GM19193 (cell line): ENCODE results near the gene GNAT3.

ENCODE experiments used
- POLR2A ChIP-seq: IDR thresholded peaks from 4 replicates; pipeline ENCODE4 v1.6.1; 2011; ENCODE audit not compliant: insufficient read depth, insufficient read length; ENCODE audit errors: extremely low read depth

Gene GNAT3

DNA sequence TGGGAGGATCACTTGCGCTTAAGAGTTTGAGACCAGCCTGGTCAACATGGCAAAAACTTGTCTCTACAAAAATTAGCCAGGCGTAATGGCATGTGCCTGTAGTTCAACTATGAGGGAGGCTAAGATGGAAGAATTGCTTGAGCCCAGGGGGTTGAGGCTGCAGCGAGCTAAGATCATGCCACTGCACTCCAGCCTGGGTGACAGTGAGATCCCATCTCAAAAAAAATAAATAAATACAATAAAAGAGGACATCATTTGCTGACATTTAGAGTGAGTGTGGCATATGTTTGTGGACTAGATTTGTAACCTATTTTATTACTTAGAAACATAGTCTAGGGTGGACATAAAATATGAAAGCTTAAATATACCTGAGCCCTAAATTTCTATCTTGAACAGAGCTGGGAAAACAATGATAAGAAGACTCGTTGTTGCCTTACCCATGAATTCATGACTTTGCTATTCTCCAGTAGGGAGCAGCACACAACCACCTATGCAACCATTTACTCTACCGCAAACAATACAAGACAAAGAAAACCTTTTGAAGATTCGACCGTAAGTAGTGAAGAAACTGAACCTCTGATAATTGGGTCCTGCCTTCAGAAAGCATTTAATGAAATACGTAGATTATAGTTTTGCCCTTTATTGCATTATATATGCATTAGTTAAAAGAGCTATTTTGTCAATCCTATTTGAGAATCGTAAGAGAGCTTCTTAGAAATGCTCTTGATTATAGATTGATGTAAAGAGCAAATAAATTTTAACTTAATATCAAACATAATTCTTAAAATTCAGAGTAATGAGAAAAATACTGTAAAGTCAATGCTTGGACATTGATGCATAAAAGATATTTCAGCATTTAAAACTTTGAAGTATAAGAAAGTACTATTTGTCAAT, 83.5 kb downstream of the GNAT3 start:
- TF ChIP-seq POLR2A: no peak

DNA sequence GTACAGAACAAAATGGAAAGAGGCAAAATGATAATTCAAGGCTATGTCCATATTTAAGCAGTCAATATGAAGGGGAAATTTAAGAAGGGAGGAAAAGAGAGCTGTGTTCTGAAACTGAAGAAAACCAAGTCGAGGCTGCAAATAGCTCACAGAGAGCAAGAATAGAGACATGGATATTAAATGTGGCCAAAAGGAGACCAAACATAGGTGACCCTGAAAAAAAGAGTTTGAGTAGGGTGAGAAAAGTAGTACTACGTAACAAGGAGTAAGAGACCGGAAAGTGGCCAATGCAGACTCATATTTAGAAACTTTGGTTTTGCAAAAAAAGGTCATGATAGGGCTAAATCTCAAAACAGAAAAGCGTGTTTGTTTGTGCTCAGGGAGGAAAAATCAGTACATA, 84.6 kb downstream of the GNAT3 start:
- no peak for TF ChIP-seq POLR2A

DNA sequence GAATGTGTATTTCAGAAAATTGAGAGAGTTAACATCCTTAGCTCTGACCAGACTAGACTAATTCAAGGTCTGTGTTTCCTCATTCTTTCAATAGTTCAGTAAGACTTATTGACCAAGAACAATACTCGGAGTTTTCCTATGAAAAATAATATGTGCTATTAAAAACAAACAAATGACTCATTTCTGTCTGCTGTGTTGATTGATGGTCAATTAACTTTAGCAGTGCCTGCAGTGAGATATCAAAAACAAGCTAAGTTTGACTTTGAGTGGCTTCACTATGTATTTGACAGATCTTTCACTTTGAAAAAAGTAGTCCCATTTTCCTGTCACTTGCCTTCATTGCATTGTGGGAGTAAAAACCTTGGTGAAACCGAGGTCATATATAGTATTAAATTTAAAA, 91.0 kb downstream of the GNAT3 start:
- TF ChIP-seq POLR2A: no peak

DNA sequence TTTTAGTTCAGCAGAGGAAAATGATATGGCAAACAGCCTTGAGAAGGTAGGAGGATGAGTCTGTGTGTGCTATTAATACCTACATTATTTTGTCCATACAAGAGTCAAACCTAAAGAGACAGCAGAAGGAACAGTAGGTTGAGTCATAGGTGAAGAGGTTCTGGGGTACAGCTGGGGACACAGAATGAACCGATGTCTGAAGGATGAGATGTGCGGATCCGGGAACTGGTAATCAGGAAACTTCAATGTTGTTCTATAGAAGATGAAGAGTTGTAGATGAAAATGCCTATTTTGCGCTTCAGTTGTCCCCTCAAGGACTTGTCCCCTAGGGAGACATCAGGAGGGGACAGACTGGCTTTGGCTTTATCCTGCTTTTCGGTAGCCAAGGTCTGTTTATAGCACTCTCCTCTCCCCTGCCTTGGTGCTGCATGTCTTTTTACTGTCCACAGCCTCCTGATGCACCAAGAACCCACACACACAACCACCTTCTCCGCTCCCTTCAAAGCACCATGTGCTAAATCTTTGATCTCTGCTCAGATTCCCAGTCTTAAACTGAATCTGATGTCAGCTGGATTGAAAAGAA, 94.6 kb downstream of the GNAT3 start:
- TF ChIP-seq POLR2A: no peak

DNA sequence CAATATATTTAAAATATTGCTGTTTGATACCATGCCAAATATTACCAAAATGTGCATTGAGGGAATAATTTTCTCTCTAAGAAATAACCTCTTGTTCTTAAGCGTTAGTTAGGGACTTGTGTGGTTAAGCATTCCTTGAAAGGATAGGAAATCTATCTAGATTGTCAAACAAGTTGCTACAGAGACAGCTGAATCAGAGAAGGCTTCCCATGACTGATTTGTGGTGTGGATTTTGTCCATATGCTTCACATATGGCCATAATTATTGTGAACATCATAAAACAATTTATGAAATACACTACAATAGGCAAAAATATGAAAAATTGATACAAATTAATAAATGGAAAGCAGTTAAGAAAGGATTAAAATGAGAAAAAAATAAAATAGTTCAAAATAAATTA, 96.3 kb downstream of the GNAT3 start:
- no peak for TF ChIP-seq POLR2A

DNA sequence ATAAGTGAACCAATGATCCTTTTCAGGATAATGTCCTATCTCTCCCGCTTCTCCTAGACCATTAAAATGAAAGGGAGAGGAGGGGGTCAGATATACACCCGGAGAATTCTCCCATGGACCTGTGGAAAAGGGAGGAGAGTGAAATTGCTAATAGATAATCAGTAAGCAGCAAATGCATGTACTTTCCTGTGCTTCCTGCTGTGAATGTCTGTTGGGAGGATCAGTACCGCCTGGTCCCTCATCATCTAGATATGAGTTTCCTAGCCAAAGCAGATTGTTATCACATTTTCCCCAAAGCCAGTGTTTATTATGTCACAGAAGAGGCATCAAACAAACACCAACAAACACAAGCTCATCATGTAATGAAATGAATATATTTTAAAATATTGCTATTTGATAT, 96.8 kb downstream of the GNAT3 start:
- TF ChIP-seq POLR2A: no peak

DNA sequence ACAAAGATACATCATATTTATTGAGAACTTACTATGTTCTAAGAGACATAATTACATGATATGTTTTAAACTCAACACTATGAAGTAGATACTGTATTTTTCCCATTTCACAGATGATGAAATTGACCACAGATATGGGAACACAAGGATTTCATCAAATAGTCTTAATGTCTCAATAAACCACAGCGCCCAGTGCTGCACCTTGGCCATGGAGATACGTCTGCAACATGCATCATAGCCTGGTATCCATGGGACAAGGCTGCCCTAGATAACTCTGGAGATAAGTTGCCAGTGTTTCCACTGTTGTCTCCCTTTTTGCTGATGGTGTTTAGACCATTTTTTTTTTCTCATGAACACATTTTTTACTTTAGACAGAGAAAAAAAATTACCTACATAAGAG, 97.5 kb downstream of the GNAT3 start:
- no peak for TF ChIP-seq POLR2A

DNA sequence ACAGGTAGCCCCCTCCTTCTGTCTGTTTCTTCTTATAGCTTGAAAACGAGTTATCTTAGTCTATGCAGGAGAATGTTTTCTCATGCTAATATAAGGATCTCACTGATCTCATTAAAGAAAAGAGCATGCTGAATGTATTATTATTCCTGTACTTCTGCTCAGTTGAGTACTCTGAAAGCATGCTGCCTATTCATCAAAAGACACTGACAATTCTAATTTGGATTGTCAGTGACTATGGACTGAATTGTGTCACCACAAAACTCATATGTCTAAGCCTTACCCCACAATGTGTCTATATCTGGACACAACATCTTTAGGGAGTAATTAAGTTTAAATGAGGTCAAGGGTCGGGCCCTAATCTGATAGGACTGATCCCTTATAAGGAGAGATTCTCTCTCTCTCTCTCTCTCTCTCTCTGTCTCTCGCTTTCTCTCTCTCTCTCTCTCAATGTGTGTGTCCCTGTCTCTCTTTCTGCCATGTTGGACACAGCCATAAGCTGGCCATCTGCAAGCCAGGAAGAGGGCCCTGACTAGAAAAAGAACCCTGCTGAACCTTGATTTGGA, 98.4 kb downstream of the GNAT3 start:
- TF ChIP-seq POLR2A: no peak

DNA sequence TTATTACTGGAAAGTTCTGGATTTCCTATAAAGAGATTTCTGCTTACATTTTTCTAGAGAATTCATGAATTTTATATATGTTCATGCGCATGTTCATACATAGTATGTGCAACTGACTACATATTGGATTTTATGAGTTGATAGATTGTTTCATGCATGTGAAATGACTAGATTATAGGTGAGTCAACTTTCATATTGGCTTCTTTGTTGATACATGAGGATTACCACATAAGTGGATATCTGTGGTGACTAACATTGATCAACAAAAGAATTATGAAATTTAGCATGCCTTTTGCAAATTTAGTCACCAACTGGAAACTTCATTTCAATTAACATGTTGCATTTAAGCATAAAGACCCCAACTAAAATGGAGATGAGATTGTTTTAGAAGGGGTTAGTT, 99.0 kb downstream of the GNAT3 start:
- no peak for TF ChIP-seq POLR2A

DNA sequence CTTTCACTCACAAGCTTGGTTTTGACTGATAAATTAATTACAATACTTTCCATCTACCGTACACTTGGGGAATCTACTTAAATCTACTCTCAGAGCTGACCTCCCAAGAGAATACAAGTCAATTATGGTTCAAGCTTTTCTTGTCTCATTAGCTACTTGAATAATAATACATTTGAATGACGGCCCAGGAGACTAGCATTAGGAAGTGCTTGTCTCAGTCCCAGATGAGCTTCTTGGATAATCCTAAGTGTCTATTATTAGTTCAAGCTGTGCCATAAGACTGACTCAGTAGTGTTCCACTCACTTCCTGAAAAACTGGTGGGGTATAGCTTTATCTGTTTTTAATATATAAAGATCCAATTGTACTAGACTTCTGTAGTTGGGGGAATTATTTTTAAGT, 100.2 kb downstream of the GNAT3 start:
- TF ChIP-seq POLR2A: no peak

DNA sequence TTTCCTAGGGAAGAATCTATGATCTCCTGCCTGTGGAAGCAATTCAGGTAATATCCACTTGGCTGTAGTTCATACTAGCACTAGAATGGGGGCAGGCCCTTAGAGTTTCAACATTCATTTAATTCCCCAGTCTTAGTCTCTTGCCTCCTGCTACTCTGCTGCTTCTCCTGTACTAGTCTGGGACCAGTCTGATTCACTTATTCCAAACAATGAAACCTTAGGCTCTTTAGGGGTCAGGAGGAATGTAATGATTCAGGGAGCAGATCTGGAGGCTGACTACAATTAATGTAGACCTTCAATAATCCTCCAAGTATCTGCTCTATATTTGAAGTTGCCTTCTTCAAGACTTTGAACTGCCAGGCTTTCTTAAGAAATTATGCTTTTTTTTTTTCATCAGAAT, 101.8 kb downstream of the GNAT3 start:
- no peak for TF ChIP-seq POLR2A
